Uterus (tissue), 4 donors: ENCODE results near the gene NOL3. TPM values are rescaled to one million over a fixed set of nuclear protein-coding genes. Genes with fewer than 3 reads are reported as not detected.

ENCODE experiments used
- DNase-seq, 2 donors: peaks; one replicate each; pipeline ENCODE4 v3.0.0-alpha.2; 2019 to 2020
- H3K27ac ChIP-seq, 2 donors: fragments of 200-600 bp; sonication (generic); 1 replicate in 1 of 2; 2 replicates in 1 of 2; pipeline ENCODE4 v1.5.1; 2016 to 2018
- H3K27me3 ChIP-seq, 2 donors: fragments of 200-600 bp; sonication (generic); one replicate each; pipeline ENCODE4 v1.5.1; 2018 to 2019; ENCODE audit warnings: control low read depth in 1 of 2
- H3K36me3 ChIP-seq, 2 donors: fragments of 200-600 bp; sonication (generic); one replicate each; pipeline ENCODE4 v1.5.1; 2019; ENCODE audit warnings: control low read depth in 1 of 2
- H3K4me1 ChIP-seq, 2 donors: fragments of 200-600 bp; sonication (generic); one replicate each; pipeline ENCODE4 v1.5.1; 2018 to 2019; ENCODE audit warnings: control low read depth in 1 of 2
- H3K4me3 ChIP-seq, 2 donors: fragments of 200-600 bp; sonication (generic); 1 replicate in 1 of 2; 2 replicates in 1 of 2; pipeline ENCODE4 v1.5.1; 2018 to 2019; ENCODE audit warnings: mild to moderate bottlenecking in 1 of 2
- H3K9me3 ChIP-seq, 2 donors: fragments of 200-600 bp; sonication (generic); one replicate each; pipeline ENCODE4 v1.5.1; 2019; ENCODE audit warnings: control low read depth in 1 of 2
- POLR2A ChIP-seq, 2 donors: fragments of 450-650 bp; IDR thresholded peaks; one replicate each; pipeline ENCODE4 v1.6.1; 2016; ENCODE audit warnings: antibody characterized with exemption in 2 of 2, mild to moderate bottlenecking in 1 of 2, moderate library complexity in 1 of 2
- intact Hi-C: fragments of 100-400 bp; cut with DNase I; formaldehyde crosslinking; loops from one replicate; pipeline ENCODE4 v1.15.1; 2023; ENCODE audit warnings: low total_unique reads
- total RNA-seq, 4 donors: library from RNA; depleted of rRNA in 3 of 4; stranded (reverse); fragments of >200 nt in 3 of 4; gene quantifications; one replicate each; pipeline versions ENCODE4 v1.1.0 to v1.2.4, GENCODE V29; 2014 to 2023
- TF ChIP-seq, protein P1 (sequence below), 4 experiments: fragments of 200-600 bp in 2 of 4; fragments of 450-650 bp in 2 of 4; sonication (generic) in 2 of 4; IDR thresholded peaks; one replicate each; pipeline ENCODE4 v1.5.1; 2016 to 2019; ENCODE audit warnings: antibody characterized with exemption in 4 of 4, mild to moderate bottlenecking in 2 of 4, moderate library complexity in 1 of 4
- donor health status: DM: yes; HTN: yes; CAD: no.

NOL3 gene
- total RNA-seq, 4 donors from 2014 or later, result 3.3 to 29.7 (median 17.0) TPM

- no peak for DNase-seq
- no peaks in the 10 kb centered on the region for H3K4me1 ChIP-seq
- H3K36me3 ChIP-seq, result no peaks in the 10 kb centered on the region
- no peaks in the 10 kb centered on the region for H3K9me3 ChIP-seq
- TF ChIP-seq, protein P1, sequence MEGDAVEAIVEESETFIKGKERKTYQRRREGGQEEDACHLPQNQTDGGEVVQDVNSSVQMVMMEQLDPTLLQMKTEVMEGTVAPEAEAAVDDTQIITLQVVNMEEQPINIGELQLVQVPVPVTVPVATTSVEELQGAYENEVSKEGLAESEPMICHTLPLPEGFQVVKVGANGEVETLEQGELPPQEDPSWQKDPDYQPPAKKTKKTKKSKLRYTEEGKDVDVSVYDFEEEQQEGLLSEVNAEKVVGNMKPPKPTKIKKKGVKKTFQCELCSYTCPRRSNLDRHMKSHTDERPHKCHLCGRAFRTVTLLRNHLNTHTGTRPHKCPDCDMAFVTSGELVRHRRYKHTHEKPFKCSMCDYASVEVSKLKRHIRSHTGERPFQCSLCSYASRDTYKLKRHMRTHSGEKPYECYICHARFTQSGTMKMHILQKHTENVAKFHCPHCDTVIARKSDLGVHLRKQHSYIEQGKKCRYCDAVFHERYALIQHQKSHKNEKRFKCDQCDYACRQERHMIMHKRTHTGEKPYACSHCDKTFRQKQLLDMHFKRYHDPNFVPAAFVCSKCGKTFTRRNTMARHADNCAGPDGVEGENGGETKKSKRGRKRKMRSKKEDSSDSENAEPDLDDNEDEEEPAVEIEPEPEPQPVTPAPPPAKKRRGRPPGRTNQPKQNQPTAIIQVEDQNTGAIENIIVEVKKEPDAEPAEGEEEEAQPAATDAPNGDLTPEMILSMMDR (IDR thresholded peaks at IDR 0.05), result no peak
- no peak for TF ChIP-seq POLR2A (IDR thresholded peaks at IDR 0.05)
- no peak overlapping the region for H3K27ac ChIP-seq
- H3K27me3 ChIP-seq, result no peaks in the 10 kb centered on the region
- no peak overlapping the region for H3K4me3 ChIP-seq
- intact Hi-C loops, result no loop called here
Observed at GRCh38 chr16:67204076-67204475, 33.7 kb downstream of the NOL3 start.

DNA sequence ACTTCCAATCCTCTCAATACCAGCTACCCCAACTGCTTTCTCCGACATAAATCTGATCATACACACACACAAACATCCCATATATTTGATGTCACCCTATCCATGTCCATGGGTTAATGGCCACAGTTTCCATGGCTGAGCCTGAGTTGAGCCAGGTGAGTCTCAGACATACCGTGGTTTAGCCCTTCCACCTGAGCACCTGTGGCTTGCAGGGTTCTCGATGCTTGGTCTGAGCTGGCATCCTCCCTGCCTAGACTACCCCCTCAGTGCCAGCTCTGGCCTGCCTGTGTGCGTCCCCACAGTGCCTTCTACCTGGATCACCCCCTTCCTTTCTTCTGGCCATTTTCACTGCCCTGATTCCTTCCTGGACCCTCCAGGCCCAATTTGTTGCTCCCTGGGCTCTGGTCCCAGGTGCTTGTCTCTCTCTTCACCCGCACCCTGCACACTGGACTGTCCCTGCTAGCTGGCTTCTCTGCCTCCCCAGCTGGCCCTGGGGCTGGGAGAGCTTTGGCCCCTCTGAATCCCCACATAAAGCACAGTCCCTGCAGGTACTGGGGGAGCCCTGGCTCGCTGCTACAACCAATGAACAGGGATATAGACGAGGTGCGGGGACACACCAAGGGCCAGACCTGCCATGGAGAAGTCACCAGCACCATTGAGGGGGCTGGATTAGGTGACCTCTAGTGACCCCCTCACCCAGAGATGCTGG, 35.9 kb downstream of the NOL3 start:
- Histone ChIP-seq H3K9me3 (no peaks in the 10 kb centered on the region), H3K36me3 (no peaks in the 10 kb centered on the region), H3K4me3 (no peak overlapping the region), H3K4me1 (no peaks in the 10 kb centered on the region), H3K27me3 (no peaks in the 10 kb centered on the region), H3K27ac (no peak overlapping the region)
- no peak for TF ChIP-seq POLR2A (IDR thresholded peaks at IDR 0.05)
- TF ChIP-seq, protein P1 (IDR thresholded peaks at IDR 0.05), result no peak
- intact Hi-C loops, result no loop called here
- no peak for DNase-seq

- no peaks in the 10 kb centered on the region for H3K27me3 ChIP-seq
- no peaks in the 10 kb centered on the region for H3K9me3 ChIP-seq
- no peak overlapping the region for H3K4me3 ChIP-seq
- DNase-seq, result no peak
- H3K27ac ChIP-seq, result no peak overlapping the region
- TF ChIP-seq, protein P1 (IDR thresholded peaks at IDR 0.05), result no peak
- TF ChIP-seq POLR2A (IDR thresholded peaks at IDR 0.05), result no peak
- intact Hi-C loops, result no loop called here
- H3K4me1 ChIP-seq, result no peaks in the 10 kb centered on the region
- no peaks in the 10 kb centered on the region for H3K36me3 ChIP-seq
Observed at GRCh38 chr16:67206838-67207248, 36.5 kb downstream of the NOL3 start.

GRCh38 chr16:67207249-67208091, 37.1 kb downstream of the NOL3 start:
- DNase-seq, result no peak
- Histone ChIP-seq H3K36me3 (no peaks in the 10 kb centered on the region), H3K4me1 (no peaks in the 10 kb centered on the region), H3K4me3 (no peak overlapping the region), H3K27ac (no peak overlapping the region), H3K9me3 (no peaks in the 10 kb centered on the region), H3K27me3 (no peaks in the 10 kb centered on the region)
- no peak for TF ChIP-seq POLR2A (IDR thresholded peaks at IDR 0.05)
- intact Hi-C loops, result no loop called here

GRCh38 chr16:67208154-67208896, 38.0 kb downstream of the NOL3 start:
- Histone ChIP-seq H3K36me3 (no peaks in the 10 kb centered on the region), H3K4me3 (no peak overlapping the region), H3K27me3 (no peaks in the 10 kb centered on the region), H3K27ac (no peak overlapping the region), H3K9me3 (no peaks in the 10 kb centered on the region), H3K4me1 (no peaks in the 10 kb centered on the region)
- intact Hi-C loops, result no loop called here
- no peak for DNase-seq
- TF ChIP-seq, protein P1 (IDR thresholded peaks at IDR 0.05), result no peak
- no peak for TF ChIP-seq POLR2A (IDR thresholded peaks at IDR 0.05)
